HG02970 (cell line): Measurements from ENCODE around the gene ZNF440.
"Not testable (repeated sequence)": the region's sequence is repeated elsewhere in the genome, so short reads cannot be mapped to it uniquely, and the experiment has no call there.

Experiments used
- ATAC-seq: cut with Tn5 transposase; IDR thresholded peaks from one replicate; pipeline ENCODE4 v1.9.1; 2021; ENCODE audit warnings: mild to moderate bottlenecking, moderate library complexity, moderate number of reproducible peaks; ENCODE audit not compliant: unreplicated experiment, low FRiP score

ZNF440 gene

GRCh38 chr19:11821474-11822109 lies 7.5 kb downstream of the ZNF440 start:
- no peak for ATAC-seq

GRCh38 chr19:11828957-11829876 lies 15.1 kb downstream of the ZNF440 start:
- not testable (repeated sequence) for ATAC-seq

- ATAC-seq = no peak
These were observed 18.3 kb downstream of the ZNF440 start for GRCh38 chr19:11832253-11832912.

GRCh38 chr19:11833541-11833940 lies 19.5 kb downstream of the ZNF440 start:
- ATAC-seq = no peak

- not testable (repeated sequence) for ATAC-seq
These were observed 21.6 kb downstream of the ZNF440 start for GRCh38 chr19:11835626-11836066.

GRCh38 chr19:11843722-11844121 lies 29.6 kb downstream of the ZNF440 start:
- ATAC-seq = no peak

- ATAC-seq = not testable (repeated sequence)
These were observed 33.5 kb downstream of the ZNF440 start for GRCh38 chr19:11847615-11848014.

- no peak for ATAC-seq
These were observed 34.1 kb downstream of the ZNF440 start for GRCh38 chr19:11848200-11848593.

- peak; percentile 81 for ATAC-seq
These were observed 34.8 kb downstream of the ZNF440 start, which contains the start of gene ZNF439 for GRCh38 chr19:11848594-11849469. Gene ZNF439 (plus strand): TSS chr19:11848726. CDS start chr19:11848868, 142 bp downstream.

GRCh38 chr19:11850289-11850688 lies 36.2 kb downstream of the ZNF440 start:
- ATAC-seq = not testable (repeated sequence)

- ATAC-seq = no peak
These were observed 39.3 kb downstream of the ZNF440 start for GRCh38 chr19:11853358-11853757.

GRCh38 chr19:11856596-11857250 lies 42.6 kb downstream of the ZNF440 start:
- no peak for ATAC-seq

GRCh38 chr19:11860721-11861120 lies 46.6 kb downstream of the ZNF440 start:
- ATAC-seq = no peak

- ATAC-seq = no peak
These were observed 47.2 kb downstream of the ZNF440 start for GRCh38 chr19:11861301-11861700.

GRCh38 chr19:11867766-11868165 lies 53.7 kb downstream of the ZNF440 start:
- ATAC-seq = not testable (repeated sequence)

GRCh38 chr19:11868188-11868587 lies 54.1 kb downstream of the ZNF440 start:
- ATAC-seq = no peak

- no peak for ATAC-seq
These were observed 58.6 kb downstream of the ZNF440 start for GRCh38 chr19:11872624-11873023.

- no peak for ATAC-seq
These were observed 59.7 kb downstream of the ZNF440 start for GRCh38 chr19:11873762-11874161.

GRCh38 chr19:11879687-11880266 lies 65.7 kb downstream of the ZNF440 start:
- not testable (repeated sequence) for ATAC-seq
